T-helper 1 cell (primary cell): ENCODE results near the gene FXYD7.
A peak's percentile ranks its signal among the peaks of the same experiment; 100 is the strongest.
"Not testable (repeated sequence)": the region's sequence is repeated elsewhere in the genome, so short reads cannot be mapped to it uniquely, and the experiment has no call there.

ENCODE experiments used
- DNase-seq, 5 donors: peaks; one replicate each; pipeline ENCODE4 v3.0.0-alpha.2; 2012 to 2020

The FXYD7 gene

GRCh38 chr19:35167251-35168119 lies 24.4 kb downstream of the FXYD7 start:
- DNase-seq = no peak

- no peak for DNase-seq
Measured at GRCh38 chr19:35168196-35168595, 25.1 kb downstream of the FXYD7 start.

GRCh38 chr19:35169221-35169995 lies 26.4 kb downstream of the FXYD7 start:
- no peak for DNase-seq

- no peak for DNase-seq
Measured at GRCh38 chr19:35170359-35171061, 27.5 kb downstream of the FXYD7 start.

GRCh38 chr19:35171730-35172129 lies 28.7 kb downstream of the FXYD7 start:
- DNase-seq = peak in 1 of 5 donors; percentile 17

GRCh38 chr19:35174226-35174625 lies 31.2 kb downstream of the FXYD7 start:
- no peak for DNase-seq

GRCh38 chr19:35176181-35176570 lies 33.1 kb downstream of the FXYD7 start:
- no peak for DNase-seq

GRCh38 chr19:35177377-35178274 lies 34.6 kb downstream of the FXYD7 start:
- no peak for DNase-seq

GRCh38 chr19:35178701-35179100 lies 35.6 kb downstream of the FXYD7 start:
- no peak for DNase-seq

GRCh38 chr19:35179830-35180229 lies 36.8 kb downstream of the FXYD7 start:
- DNase-seq = no peak

- DNase-seq = no peak
Measured at GRCh38 chr19:35181387-35181786, 38.3 kb downstream of the FXYD7 start.

GRCh38 chr19:35184267-35184666 lies 41.2 kb downstream of the FXYD7 start:
- DNase-seq = no peak

- DNase-seq = no peak
Measured at GRCh38 chr19:35184884-35185283, 41.8 kb downstream of the FXYD7 start.

GRCh38 chr19:35194012-35194984 lies 51.2 kb downstream of the FXYD7 start:
- DNase-seq = no peak

GRCh38 chr19:35195830-35196229 lies 52.8 kb downstream of the FXYD7 start:
- no peak for DNase-seq

- DNase-seq = not testable (repeated sequence)
Measured at GRCh38 chr19:35196861-35197260, 53.8 kb downstream of the FXYD7 start.

GRCh38 chr19:35199481-35199880 lies 56.4 kb downstream of the FXYD7 start:
- no peak for DNase-seq

GRCh38 chr19:35202722-35203688 lies 60.0 kb downstream of the FXYD7 start:
- no peak for DNase-seq
